Fibroblast of pulmonary artery (primary cell): ENCODE measurements around the gene RAPGEF2.

Experiments
- DNase-seq: peaks from one replicate; pipeline ENCODE4 v3.0.0-alpha.2; 2010; ENCODE audit warnings: low read depth
- H3K4me3 ChIP-seq: replicated peaks from 2 replicates; pipeline ENCODE4 v1.5.1; 2011; ENCODE audit warnings: low read depth, mild to moderate bottlenecking, control low read depth, low read length, moderate library complexity
- CTCF ChIP-seq: IDR thresholded peaks from 2 replicates; pipeline ENCODE4 v1.5.1; 2011; ENCODE audit warnings: mild to moderate bottlenecking, control low read depth, low read length, inconsistent platforms; ENCODE audit errors: missing control alignments

RAPGEF2 gene

GRCh38 chr4:159126716-159127115 lies 23.8 kb downstream of the RAPGEF2 start:
- no peak overlapping the region for H3K4me3 ChIP-seq

DNA sequence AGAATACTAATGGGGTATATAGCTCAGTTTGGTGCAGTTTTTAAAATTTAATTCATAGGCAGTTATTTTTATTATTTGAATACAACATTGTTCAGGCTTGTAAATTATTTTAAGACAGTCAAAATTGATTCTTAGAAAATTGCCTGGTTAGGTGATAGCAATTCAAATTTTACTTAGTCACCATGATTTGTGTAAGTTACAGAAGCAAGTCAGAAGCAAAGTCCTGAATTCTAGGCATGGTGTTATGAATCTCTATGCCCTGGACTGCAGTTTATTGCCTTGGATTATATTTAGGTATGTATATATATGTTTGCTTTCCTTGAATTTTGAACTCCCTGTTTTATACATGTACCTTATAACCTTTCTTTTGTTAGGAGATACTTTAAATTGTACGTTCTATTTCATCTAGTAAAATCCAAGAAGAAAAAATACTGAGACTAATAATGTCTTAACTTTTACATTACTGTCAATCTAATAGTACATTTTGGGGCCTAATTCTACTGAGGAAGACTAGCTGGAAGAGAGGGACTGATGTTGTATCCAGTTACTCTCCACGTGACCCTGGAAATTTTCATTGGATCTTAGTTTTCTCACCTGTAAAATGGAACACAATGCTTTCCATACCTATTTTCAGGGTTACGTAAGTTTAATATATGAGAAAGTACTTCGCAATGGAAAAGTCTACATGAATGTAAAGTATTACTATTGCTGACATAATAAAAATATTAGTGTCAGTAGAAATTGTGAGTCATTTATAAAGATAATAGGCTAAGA lies 25.1 kb downstream of the RAPGEF2 start:
- no peak for DNase-seq
- no peak overlapping the region for H3K4me3 ChIP-seq
- TF ChIP-seq CTCF, result no peak

More at GRCh38 chr4:159126716-159127115, 23.8 kb downstream of the RAPGEF2 start:
- no peak for DNase-seq
- no peak for TF ChIP-seq CTCF

GRCh38 chr4:159129814-159130550 lies 27.1 kb downstream of the RAPGEF2 start:
- no peak for TF ChIP-seq CTCF
- H3K4me3 ChIP-seq, result no peak overlapping the region
- no peak for DNase-seq

DNA sequence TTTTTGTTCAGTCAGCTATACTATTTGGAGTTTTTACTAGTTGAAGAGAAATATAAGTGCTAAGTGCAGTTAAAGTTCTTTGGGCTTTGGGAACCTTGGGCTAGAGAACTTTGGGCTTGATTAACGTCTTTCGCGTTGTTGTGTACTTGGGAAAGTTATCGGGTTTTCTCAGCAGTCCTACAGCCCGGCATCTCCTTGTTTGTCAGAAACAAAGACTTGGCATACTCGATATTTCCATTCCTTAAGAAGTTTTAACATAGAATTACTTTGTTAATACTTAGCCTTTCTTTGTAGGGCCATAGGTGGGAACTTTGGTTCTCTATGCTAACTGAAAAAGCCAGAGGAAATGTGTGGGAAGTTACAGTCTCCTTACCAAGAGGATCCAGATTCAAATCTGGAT lies 28.7 kb downstream of the RAPGEF2 start:
- no peak for TF ChIP-seq CTCF
- DNase-seq, result no peak
- H3K4me3 ChIP-seq, result no peak overlapping the region

GRCh38 chr4:159134429-159134828 lies 31.6 kb downstream of the RAPGEF2 start:
- no peak for DNase-seq
- TF ChIP-seq CTCF, result no peak
- H3K4me3 ChIP-seq, result no peak overlapping the region

- H3K4me3 ChIP-seq, result no peak overlapping the region
- TF ChIP-seq CTCF, result no peak
- DNase-seq, result no peak
These were observed 34.3 kb downstream of the RAPGEF2 start for GRCh38 chr4:159137176-159137575.

GRCh38 chr4:159138436-159138835 lies 35.6 kb downstream of the RAPGEF2 start:
- no peak for TF ChIP-seq CTCF
- no peak overlapping the region for H3K4me3 ChIP-seq
- DNase-seq, result no peak
